HEK293 (cell line): Measurements from ENCODE around the gene STAG3.

ENCODE experiments used
- KLF17 ChIP-seq: fragments of 450-650 bp; formaldehyde crosslinking; IDR thresholded peaks from 2 replicates; pipeline ENCODE4 v1.5.1; 2016; ENCODE audit warnings: missing biosample characterization, missing genetic modification characterization
- PATZ1 ChIP-seq: fragments of 450-650 bp; formaldehyde crosslinking; IDR thresholded peaks from 2 replicates; pipeline ENCODE4 v1.5.1; 2016; ENCODE audit warnings: missing biosample characterization, missing genetic modification characterization
- SP3 ChIP-seq: fragments of 450-650 bp; formaldehyde crosslinking; IDR thresholded peaks from 2 replicates; pipeline ENCODE4 v1.5.1; 2016; ENCODE audit warnings: missing biosample characterization, missing genetic modification characterization
- ZNF280D ChIP-seq: fragments of 450-650 bp; formaldehyde crosslinking; IDR thresholded peaks from 2 replicates; pipeline ENCODE4 v1.5.1; 2016; ENCODE audit warnings: missing biosample characterization, missing genetic modification characterization
- ZNF302 ChIP-seq: fragments of 450-650 bp; formaldehyde crosslinking; IDR thresholded peaks from 2 replicates; pipeline ENCODE4 v1.5.1; 2016; ENCODE audit warnings: missing biosample characterization, missing genetic modification characterization, low read depth
- ZNF311 ChIP-seq: fragments of 450-650 bp; formaldehyde crosslinking; IDR thresholded peaks from 2 replicates; pipeline ENCODE4 v1.5.1; 2017; ENCODE audit warnings: missing biosample characterization, missing genetic modification characterization, borderline replicate concordance
- ZNF324 ChIP-seq: fragments of 450-650 bp; formaldehyde crosslinking; IDR thresholded peaks from 2 replicates; pipeline ENCODE4 v1.5.1; 2016; ENCODE audit warnings: missing biosample characterization, missing genetic modification characterization
- ZNF426 ChIP-seq: fragments of 450-650 bp; formaldehyde crosslinking; IDR thresholded peaks from 2 replicates; pipeline ENCODE4 v1.5.1; 2017; ENCODE audit warnings: missing biosample characterization, missing genetic modification characterization, mild to moderate bottlenecking, inconsistent platforms, moderate library complexity
- ZNF791 ChIP-seq: fragments of 450-650 bp; formaldehyde crosslinking; IDR thresholded peaks from 2 replicates; pipeline ENCODE4 v1.5.1; 2016; ENCODE audit warnings: missing biosample characterization, missing genetic modification characterization
- ZSCAN30 ChIP-seq: fragments of 450-650 bp; IDR thresholded peaks from 2 replicates; pipeline ENCODE4 v1.5.1; 2018; ENCODE audit warnings: missing biosample characterization, mild to moderate bottlenecking, missing genetic modification characterization, moderate library complexity
- TF ChIP-seq, protein P1 (sequence below): fragments of 450-650 bp; formaldehyde crosslinking; IDR thresholded peaks from 2 replicates; pipeline ENCODE4; 2016; ENCODE audit warnings: missing biosample characterization, missing genetic modification characterization
- TF ChIP-seq, protein P2 (sequence below): fragments of 450-650 bp; formaldehyde crosslinking; IDR thresholded peaks from 2 replicates; pipeline ENCODE4 v1.5.1; 2016; ENCODE audit warnings: missing biosample characterization, missing genetic modification characterization
- TF ChIP-seq, protein P3 (sequence below): fragments of 450-650 bp; formaldehyde crosslinking; optimal IDR thresholded peaks from 2 replicates; pipeline ENCODE3; 2016; ENCODE audit warnings: missing biosample characterization, mild to moderate bottlenecking, missing genetic modification characterization
- TF ChIP-seq, protein P4 (sequence below): fragments of 450-650 bp; formaldehyde crosslinking; IDR thresholded peaks from 2 replicates; pipeline ENCODE4 v1.5.1; 2016; ENCODE audit warnings: missing biosample characterization, missing genetic modification characterization
- TF ChIP-seq, protein P5 (sequence below): fragments of 450-650 bp; formaldehyde crosslinking; IDR thresholded peaks from 2 replicates; pipeline ENCODE4 v1.5.1; 2016; ENCODE audit warnings: missing biosample characterization, missing genetic modification characterization
- TF ChIP-seq, protein P6 (sequence below): fragments of 450-650 bp; formaldehyde crosslinking; IDR thresholded peaks from 2 replicates; pipeline ENCODE4 v1.5.1; 2016; ENCODE audit warnings: missing biosample characterization, missing genetic modification characterization, borderline replicate concordance

The STAG3 gene

DNA sequence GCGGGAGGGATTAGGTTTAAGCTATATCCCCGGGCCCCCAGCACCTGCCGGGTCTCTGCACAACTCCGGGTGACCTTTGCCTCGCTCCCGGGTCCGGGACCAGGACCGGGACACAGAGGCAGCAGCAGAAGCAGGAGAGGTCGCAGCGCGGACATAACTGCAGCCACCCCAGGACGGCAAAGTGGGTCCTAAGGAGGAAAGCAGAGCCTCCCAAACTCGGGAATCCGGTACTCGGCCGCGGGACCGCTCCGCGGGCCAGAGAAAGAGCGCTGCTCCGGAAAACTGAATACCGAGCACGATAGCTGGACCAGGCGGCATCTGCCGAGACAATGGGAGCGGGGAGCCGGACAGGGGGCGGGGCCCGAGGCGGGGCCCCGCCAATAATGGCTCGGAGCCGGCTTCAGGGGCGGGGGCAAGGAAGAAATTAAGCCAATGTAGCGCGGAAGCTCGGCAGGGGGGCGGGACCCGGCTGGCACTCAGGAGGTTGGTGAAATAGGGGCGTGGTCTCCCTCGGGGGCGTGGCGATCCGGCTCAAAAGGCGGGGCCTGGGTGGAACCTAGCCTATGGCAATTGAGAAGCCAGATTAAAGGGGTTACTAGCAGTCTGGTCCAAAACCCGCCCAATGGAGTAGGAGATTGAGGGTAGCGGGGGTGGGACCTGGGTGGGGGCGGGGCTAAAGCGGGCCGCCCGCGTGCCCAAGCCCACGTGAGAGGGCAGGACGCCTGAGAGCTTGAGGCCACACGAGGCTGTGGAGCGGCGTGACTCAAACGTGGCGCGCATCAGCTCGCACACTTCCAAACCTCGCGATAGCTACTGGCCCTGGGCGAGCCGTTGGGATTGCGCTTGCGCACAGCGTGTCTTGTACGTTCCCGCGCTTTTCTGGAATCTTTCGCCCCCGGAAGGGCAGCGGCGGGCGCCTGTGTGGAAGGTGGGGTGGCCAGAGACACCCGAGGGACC, at the start of gene STAG3, which contains the start of gene GPC2 (continued):
- TF ChIP-seq ZSCAN30 (tag by site-specific recombination) (no peak), ZNF426 (tag by site-specific recombination) (no peak), ZNF280D (tag by site-specific recombination) (no peak), KLF17 (tag by site-specific recombination) (no peak), SP3 (tag by site-specific recombination) (peak; percentile 78), ZNF311 (tag by site-specific recombination) (no peak), ZNF302 (tag by site-specific recombination) (no peak), ZNF791 (tag by site-specific recombination) (no peak), PATZ1 (peak; percentile 25), ZNF324 (tag by site-specific recombination) (no peak)
- TF ChIP-seq, protein P1, sequence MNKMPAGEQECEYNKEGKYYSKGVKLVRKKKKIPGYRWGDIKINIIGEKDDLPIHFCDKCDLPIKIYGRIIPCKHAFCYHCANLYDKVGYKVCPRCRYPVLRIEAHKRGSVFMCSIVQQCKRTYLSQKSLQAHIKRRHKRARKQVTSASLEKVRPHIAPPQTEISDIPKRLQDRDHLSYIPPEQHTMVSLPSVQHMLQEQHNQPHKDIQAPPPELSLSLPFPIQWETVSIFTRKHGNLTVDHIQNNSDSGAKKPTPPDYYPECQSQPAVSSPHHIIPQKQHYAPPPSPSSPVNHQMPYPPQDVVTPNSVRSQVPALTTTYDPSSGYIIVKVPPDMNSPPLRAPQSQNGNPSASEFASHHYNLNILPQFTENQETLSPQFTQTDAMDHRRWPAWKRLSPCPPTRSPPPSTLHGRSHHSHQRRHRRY (tag by site-specific recombination), result no peak
- TF ChIP-seq, protein P2, sequence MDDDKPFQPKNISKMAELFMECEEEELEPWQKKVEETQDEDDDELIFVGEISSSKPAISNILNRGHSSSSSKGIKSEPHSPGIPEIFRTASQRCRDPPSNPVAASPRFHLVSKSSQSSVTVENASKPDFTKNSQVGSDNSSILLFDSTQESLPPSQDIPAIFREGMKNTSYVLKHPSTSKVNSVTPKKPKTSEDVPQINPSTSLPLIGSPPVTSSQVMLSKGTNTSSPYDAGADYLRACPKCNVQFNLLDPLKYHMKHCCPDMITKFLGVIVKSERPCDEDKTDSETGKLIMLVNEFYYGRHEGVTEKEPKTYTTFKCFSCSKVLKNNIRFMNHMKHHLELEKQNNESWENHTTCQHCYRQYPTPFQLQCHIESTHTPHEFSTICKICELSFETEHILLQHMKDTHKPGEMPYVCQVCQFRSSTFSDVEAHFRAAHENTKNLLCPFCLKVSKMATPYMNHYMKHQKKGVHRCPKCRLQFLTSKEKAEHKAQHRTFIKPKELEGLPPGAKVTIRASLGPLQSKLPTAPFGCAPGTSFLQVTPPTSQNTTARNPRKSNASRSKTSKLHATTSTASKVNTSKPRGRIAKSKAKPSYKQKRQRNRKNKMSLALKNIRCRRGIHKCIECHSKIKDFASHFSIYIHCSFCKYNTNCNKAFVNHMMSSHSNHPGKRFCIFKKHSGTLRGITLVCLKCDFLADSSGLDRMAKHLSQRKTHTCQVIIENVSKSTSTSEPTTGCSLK, result no peak
- TF ChIP-seq, protein P3, sequence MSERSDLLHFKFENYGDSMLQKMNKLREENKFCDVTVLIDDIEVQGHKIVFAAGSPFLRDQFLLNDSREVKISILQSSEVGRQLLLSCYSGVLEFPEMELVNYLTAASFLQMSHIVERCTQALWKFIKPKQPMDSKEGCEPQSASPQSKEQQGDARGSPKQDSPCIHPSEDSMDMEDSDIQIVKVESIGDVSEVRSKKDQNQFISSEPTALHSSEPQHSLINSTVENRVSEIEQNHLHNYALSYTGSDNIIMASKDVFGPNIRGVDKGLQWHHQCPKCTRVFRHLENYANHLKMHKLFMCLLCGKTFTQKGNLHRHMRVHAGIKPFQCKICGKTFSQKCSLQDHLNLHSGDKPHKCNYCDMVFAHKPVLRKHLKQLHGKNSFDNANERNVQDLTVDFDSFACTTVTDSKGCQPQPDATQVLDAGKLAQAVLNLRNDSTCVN, result peak; percentile 37
- TF ChIP-seq, protein P4, sequence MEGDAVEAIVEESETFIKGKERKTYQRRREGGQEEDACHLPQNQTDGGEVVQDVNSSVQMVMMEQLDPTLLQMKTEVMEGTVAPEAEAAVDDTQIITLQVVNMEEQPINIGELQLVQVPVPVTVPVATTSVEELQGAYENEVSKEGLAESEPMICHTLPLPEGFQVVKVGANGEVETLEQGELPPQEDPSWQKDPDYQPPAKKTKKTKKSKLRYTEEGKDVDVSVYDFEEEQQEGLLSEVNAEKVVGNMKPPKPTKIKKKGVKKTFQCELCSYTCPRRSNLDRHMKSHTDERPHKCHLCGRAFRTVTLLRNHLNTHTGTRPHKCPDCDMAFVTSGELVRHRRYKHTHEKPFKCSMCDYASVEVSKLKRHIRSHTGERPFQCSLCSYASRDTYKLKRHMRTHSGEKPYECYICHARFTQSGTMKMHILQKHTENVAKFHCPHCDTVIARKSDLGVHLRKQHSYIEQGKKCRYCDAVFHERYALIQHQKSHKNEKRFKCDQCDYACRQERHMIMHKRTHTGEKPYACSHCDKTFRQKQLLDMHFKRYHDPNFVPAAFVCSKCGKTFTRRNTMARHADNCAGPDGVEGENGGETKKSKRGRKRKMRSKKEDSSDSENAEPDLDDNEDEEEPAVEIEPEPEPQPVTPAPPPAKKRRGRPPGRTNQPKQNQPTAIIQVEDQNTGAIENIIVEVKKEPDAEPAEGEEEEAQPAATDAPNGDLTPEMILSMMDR (tag by site-specific recombination), result no peak
- TF ChIP-seq, protein P5, sequence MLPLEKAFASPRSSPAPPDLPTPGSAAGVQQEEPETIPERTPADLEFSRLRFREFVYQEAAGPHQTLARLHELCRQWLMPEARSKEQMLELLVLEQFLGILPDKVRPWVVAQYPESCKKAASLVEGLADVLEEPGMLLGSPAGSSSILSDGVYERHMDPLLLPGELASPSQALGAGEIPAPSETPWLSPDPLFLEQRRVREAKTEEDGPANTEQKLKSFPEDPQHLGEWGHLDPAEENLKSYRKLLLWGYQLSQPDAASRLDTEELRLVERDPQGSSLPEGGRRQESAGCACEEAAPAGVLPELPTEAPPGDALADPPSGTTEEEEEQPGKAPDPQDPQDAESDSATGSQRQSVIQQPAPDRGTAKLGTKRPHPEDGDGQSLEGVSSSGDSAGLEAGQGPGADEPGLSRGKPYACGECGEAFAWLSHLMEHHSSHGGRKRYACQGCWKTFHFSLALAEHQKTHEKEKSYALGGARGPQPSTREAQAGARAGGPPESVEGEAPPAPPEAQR, result no peak
- TF ChIP-seq, protein P6, sequence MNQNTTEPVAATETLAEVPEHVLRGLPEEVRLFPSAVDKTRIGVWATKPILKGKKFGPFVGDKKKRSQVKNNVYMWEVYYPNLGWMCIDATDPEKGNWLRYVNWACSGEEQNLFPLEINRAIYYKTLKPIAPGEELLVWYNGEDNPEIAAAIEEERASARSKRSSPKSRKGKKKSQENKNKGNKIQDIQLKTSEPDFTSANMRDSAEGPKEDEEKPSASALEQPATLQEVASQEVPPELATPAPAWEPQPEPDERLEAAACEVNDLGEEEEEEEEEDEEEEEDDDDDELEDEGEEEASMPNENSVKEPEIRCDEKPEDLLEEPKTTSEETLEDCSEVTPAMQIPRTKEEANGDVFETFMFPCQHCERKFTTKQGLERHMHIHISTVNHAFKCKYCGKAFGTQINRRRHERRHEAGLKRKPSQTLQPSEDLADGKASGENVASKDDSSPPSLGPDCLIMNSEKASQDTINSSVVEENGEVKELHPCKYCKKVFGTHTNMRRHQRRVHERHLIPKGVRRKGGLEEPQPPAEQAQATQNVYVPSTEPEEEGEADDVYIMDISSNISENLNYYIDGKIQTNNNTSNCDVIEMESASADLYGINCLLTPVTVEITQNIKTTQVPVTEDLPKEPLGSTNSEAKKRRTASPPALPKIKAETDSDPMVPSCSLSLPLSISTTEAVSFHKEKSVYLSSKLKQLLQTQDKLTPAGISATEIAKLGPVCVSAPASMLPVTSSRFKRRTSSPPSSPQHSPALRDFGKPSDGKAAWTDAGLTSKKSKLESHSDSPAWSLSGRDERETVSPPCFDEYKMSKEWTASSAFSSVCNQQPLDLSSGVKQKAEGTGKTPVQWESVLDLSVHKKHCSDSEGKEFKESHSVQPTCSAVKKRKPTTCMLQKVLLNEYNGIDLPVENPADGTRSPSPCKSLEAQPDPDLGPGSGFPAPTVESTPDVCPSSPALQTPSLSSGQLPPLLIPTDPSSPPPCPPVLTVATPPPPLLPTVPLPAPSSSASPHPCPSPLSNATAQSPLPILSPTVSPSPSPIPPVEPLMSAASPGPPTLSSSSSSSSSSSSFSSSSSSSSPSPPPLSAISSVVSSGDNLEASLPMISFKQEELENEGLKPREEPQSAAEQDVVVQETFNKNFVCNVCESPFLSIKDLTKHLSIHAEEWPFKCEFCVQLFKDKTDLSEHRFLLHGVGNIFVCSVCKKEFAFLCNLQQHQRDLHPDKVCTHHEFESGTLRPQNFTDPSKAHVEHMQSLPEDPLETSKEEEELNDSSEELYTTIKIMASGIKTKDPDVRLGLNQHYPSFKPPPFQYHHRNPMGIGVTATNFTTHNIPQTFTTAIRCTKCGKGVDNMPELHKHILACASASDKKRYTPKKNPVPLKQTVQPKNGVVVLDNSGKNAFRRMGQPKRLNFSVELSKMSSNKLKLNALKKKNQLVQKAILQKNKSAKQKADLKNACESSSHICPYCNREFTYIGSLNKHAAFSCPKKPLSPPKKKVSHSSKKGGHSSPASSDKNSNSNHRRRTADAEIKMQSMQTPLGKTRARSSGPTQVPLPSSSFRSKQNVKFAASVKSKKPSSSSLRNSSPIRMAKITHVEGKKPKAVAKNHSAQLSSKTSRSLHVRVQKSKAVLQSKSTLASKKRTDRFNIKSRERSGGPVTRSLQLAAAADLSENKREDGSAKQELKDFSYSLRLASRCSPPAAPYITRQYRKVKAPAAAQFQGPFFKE, result no peak
